Activated CD8-positive, alpha-beta memory T cell treated with anti-CD3 and anti-CD28 coated beads, Interleukin-2, amount 10 ng/mL, durations not matched to agents 7 days and 5 days (primary cell): ENCODE data around the gene POC5. TPM values are rescaled to one million over a fixed set of nuclear protein-coding genes. Genes with fewer than 3 reads are reported as not detected.
"Not testable (repeated sequence)": the region's sequence is repeated elsewhere in the genome, so short reads cannot be mapped to it uniquely, and the experiment has no call there.

Source experiments
- ATAC-seq: fragments of 150-1000 bp; cut with Tn5 transposase; one replicate; pipeline ENCODE4 v1.10.0; 2021; ENCODE audit warnings: moderate library complexity
- CTCF ChIA-PET: fragments of 350-600 bp; sonication (Branson Sonifier 250); formaldehyde crosslinking; loops from one replicate; lab custom pipeline; 2021; ENCODE audit warnings: antibody characterized with exemption; lab: Charles Lee
- DNase-seq: peaks from one replicate; pipeline ENCODE4 v3.0.0-alpha.2; 2020
- H3K27ac Mint-ChIP-seq: one replicate; pipeline ENCODE4 v1.8.0; 2021; ENCODE audit warnings: mild to moderate bottlenecking, mixed read lengths
- H3K27me3 Mint-ChIP-seq: one replicate; pipeline ENCODE4 v1.8.0; 2021; ENCODE audit warnings: mixed read lengths
- H3K36me3 Mint-ChIP-seq: one replicate; pipeline ENCODE4 v1.8.0; 2021; ENCODE audit warnings: mild to moderate bottlenecking, mixed read lengths
- H3K4me1 Mint-ChIP-seq: one replicate; pipeline ENCODE4 v1.8.0; 2021; ENCODE audit warnings: mixed read lengths
- H3K4me3 Mint-ChIP-seq: one replicate; pipeline ENCODE4 v1.8.0; 2021; ENCODE audit warnings: mild to moderate bottlenecking, moderate library complexity, mixed read lengths
- H3K9me3 Mint-ChIP-seq: one replicate; pipeline ENCODE4 v1.8.0; 2022; ENCODE audit warnings: low read depth, mixed read lengths
- total RNA-seq, 2 experiments: library from RNA; stranded (reverse); gene quantifications; one replicate each; pipeline ENCODE4 v1.2.3, GENCODE V29; 2021

Gene POC5
- total RNA-seq, result 10 to 100 TPM; 19.0 to 21.6 TPM

- Mint-ChIP-seq H3K9me3 (no peaks in the 10 kb centered on the region), H3K27ac (peak within 1 kb of the TSS; percentile 96), H3K36me3 (peaks cover 19% of the 10 kb centered on the region), H3K27me3 (no peaks in the 10 kb centered on the region), H3K4me1 (peaks cover 31% of the 10 kb centered on the region), H3K4me3 (peak within 1 kb of the TSS; percentile 91)
- ATAC-seq, result peak; percentile 96
- CTCF ChIA-PET, result interaction anchor here (1.0 to 1.4 kb wide), 5 partner anchors 10 to 539 kb away, joined by 3 to 4 read pairs (median 4); partner anchors contain the start of gene ANKRD31
- DNase-seq, result peak; percentile 98
Observed at GRCh38 chr5:75717082-75717922, at the start of gene POC5. TSS of gene POC5 (minus strand) at chr5:75717437. CDS start at chr5:75712937, 4,500 bp downstream.

GRCh38 chr5:75758116-75758515, 40.9 kb upstream of the POC5 start:
- CTCF ChIA-PET, result no interaction called here
- no peaks in the 10 kb centered on the region for H3K9me3 Mint-ChIP-seq
- H3K27ac Mint-ChIP-seq, result no peak overlapping the region
- no peak for DNase-seq
- H3K36me3 Mint-ChIP-seq, result no peaks in the 10 kb centered on the region
- H3K4me1 Mint-ChIP-seq, result no peaks in the 10 kb centered on the region
- ATAC-seq, result no peak
- H3K4me3 Mint-ChIP-seq, result no peak overlapping the region
- peaks cover 25% of the 10 kb centered on the region for H3K27me3 Mint-ChIP-seq

- no peak overlapping the region for H3K27ac Mint-ChIP-seq
- CTCF ChIA-PET, result no interaction called here
Observed at GRCh38 chr5:75756981-75757380, 39.7 kb upstream of the POC5 start.

GRCh38 chr5:75756211-75756610, 39.0 kb upstream of the POC5 start:
- no peak for ATAC-seq
- Mint-ChIP-seq H3K27ac (no peak overlapping the region), H3K4me1 (no peaks in the 10 kb centered on the region), H3K27me3 (peaks cover 31% of the 10 kb centered on the region), H3K36me3 (no peaks in the 10 kb centered on the region), H3K4me3 (no peak overlapping the region), H3K9me3 (no peaks in the 10 kb centered on the region)
- CTCF ChIA-PET, result no interaction called here
- DNase-seq, result no peak

More at GRCh38 chr5:75756981-75757380, 39.7 kb upstream of the POC5 start:
- no peak overlapping the region for H3K4me3 Mint-ChIP-seq
- no peaks in the 10 kb centered on the region for H3K9me3 Mint-ChIP-seq
- no peaks in the 10 kb centered on the region for H3K36me3 Mint-ChIP-seq
- no peaks in the 10 kb centered on the region for H3K4me1 Mint-ChIP-seq
- DNase-seq, result no peak
- no peak for ATAC-seq
- peaks cover 27% of the 10 kb centered on the region for H3K27me3 Mint-ChIP-seq

GRCh38 chr5:75753182-75753581, 35.9 kb upstream of the POC5 start:
- no peaks in the 10 kb centered on the region for H3K9me3 Mint-ChIP-seq
- CTCF ChIA-PET, result no interaction called here
- no peaks in the 10 kb centered on the region for H3K4me1 Mint-ChIP-seq
- H3K27ac Mint-ChIP-seq, result no peak overlapping the region
- no peaks in the 10 kb centered on the region for H3K36me3 Mint-ChIP-seq
- peaks cover 27% of the 10 kb centered on the region for H3K27me3 Mint-ChIP-seq
- DNase-seq, result no peak
- H3K4me3 Mint-ChIP-seq, result no peak overlapping the region
- no peak for ATAC-seq

GRCh38 chr5:75744355-75744754, 27.1 kb upstream of the POC5 start:
- no peak overlapping the region for H3K4me3 Mint-ChIP-seq
- ATAC-seq (no peak), DNase-seq (no peak)
- H3K9me3 Mint-ChIP-seq, result no peaks in the 10 kb centered on the region
- peaks cover 15% of the 10 kb centered on the region for H3K27me3 Mint-ChIP-seq
- no peak overlapping the region for H3K27ac Mint-ChIP-seq
- no peaks in the 10 kb centered on the region for H3K36me3 Mint-ChIP-seq
- no peaks in the 10 kb centered on the region for H3K4me1 Mint-ChIP-seq
- CTCF ChIA-PET, result no interaction called here

GRCh38 chr5:75736273-75736672, 19.0 kb upstream of the POC5 start:
- H3K27ac Mint-ChIP-seq, result no peak overlapping the region
- no peak for ATAC-seq
- H3K4me3 Mint-ChIP-seq, result no peak overlapping the region
- H3K4me1 Mint-ChIP-seq, result no peaks in the 10 kb centered on the region
- CTCF ChIA-PET, result interaction anchor here (1.3 kb wide), 1 partner anchor 520 kb away, joined by 3 read pairs; no protein-coding TSS in a partner anchor
- H3K27me3 Mint-ChIP-seq, result peaks cover 15% of the 10 kb centered on the region
- H3K9me3 Mint-ChIP-seq, result no peaks in the 10 kb centered on the region
- no peak for DNase-seq
- no peaks in the 10 kb centered on the region for H3K36me3 Mint-ChIP-seq

- no peaks in the 10 kb centered on the region for H3K9me3 Mint-ChIP-seq
- DNase-seq (no peak), ATAC-seq (peak; percentile 39)
- no peaks in the 10 kb centered on the region for H3K36me3 Mint-ChIP-seq
- CTCF ChIA-PET, result interaction anchor here (0.7 kb wide), 1 partner anchor 474 kb away, joined by 3 read pairs; no protein-coding TSS in a partner anchor
- no peaks in the 10 kb centered on the region for H3K4me1 Mint-ChIP-seq
- H3K27ac Mint-ChIP-seq, result no peak overlapping the region
- no peak overlapping the region for H3K4me3 Mint-ChIP-seq
- H3K27me3 Mint-ChIP-seq, result peaks cover 12% of the 10 kb centered on the region
Observed at GRCh38 chr5:75734913-75735789, 17.9 kb upstream of the POC5 start.

GRCh38 chr5:75733767-75734166, 16.5 kb upstream of the POC5 start:
- no peaks in the 10 kb centered on the region for H3K36me3 Mint-ChIP-seq
- CTCF ChIA-PET, result no interaction called here

GRCh38 chr5:75731515-75731914, 14.3 kb upstream of the POC5 start:
- ATAC-seq, H3K4me1 Mint-ChIP-seq, H3K27ac Mint-ChIP-seq, H3K4me3 Mint-ChIP-seq, H3K9me3 Mint-ChIP-seq, H3K36me3 Mint-ChIP-seq, CTCF ChIA-PET, DNase-seq: not testable (repeated sequence)
- peaks cover 10% of the 10 kb centered on the region for H3K27me3 Mint-ChIP-seq

More at GRCh38 chr5:75733767-75734166, 16.5 kb upstream of the POC5 start:
- Mint-ChIP-seq H3K4me1 (no peaks in the 10 kb centered on the region), H3K27me3 (peaks cover 9% of the 10 kb centered on the region), H3K9me3 (no peaks in the 10 kb centered on the region), H3K27ac (no peak overlapping the region), H3K4me3 (no peak overlapping the region)
- DNase-seq, result no peak
- no peak for ATAC-seq

- DNase-seq (no peak), ATAC-seq (no peak)
- no peaks in the 10 kb centered on the region for H3K9me3 Mint-ChIP-seq
- peaks cover 2% of the 10 kb centered on the region for H3K27me3 Mint-ChIP-seq
- H3K27ac Mint-ChIP-seq, result no peak overlapping the region
- H3K4me1 Mint-ChIP-seq, result no peaks in the 10 kb centered on the region
- H3K4me3 Mint-ChIP-seq, result no peak overlapping the region
- CTCF ChIA-PET, result interaction anchor here (1.3 kb wide), 1 partner anchor 47 kb away, joined by 3 read pairs; no protein-coding TSS in a partner anchor
- H3K36me3 Mint-ChIP-seq, result no peaks in the 10 kb centered on the region
Observed at GRCh38 chr5:75729321-75729720, 12.1 kb upstream of the POC5 start.

GRCh38 chr5:75727931-75728330, 10.7 kb upstream of the POC5 start:
- Mint-ChIP-seq H3K4me3 (no peak overlapping the region), H3K4me1 (no peaks in the 10 kb centered on the region), H3K27me3 (peaks cover 2% of the 10 kb centered on the region), H3K9me3 (no peaks in the 10 kb centered on the region), H3K36me3 (peaks cover 2% of the 10 kb centered on the region), H3K27ac (no peak overlapping the region)
- DNase-seq (no peak), ATAC-seq (no peak)
- CTCF ChIA-PET, result interaction anchor here (1.3 to 1.6 kb wide), 2 partner anchors 11 to 45 kb away, joined by 3 to 4 read pairs; partner anchors contain the start of gene POC5

- H3K27me3 Mint-ChIP-seq, ATAC-seq, H3K4me3 Mint-ChIP-seq, H3K9me3 Mint-ChIP-seq, H3K4me1 Mint-ChIP-seq, DNase-seq, H3K27ac Mint-ChIP-seq, H3K36me3 Mint-ChIP-seq: not testable (repeated sequence)
- CTCF ChIA-PET, result interaction anchor here (1.6 kb wide), 1 partner anchor 9 kb away, joined by 4 read pairs; the partner anchor contains the start of gene POC5
Observed at GRCh38 chr5:75726224-75726623, 9.0 kb upstream of the POC5 start.
